Keratinocyte (primary cell): ENCODE measurements around the gene AKAP13.

Experiments used
- CTCF ChIP-seq, 3 experiments: IDR thresholded peaks in 1 of 3; conservative IDR thresholded peaks in 1 of 3; optimal IDR thresholded peaks in 1 of 3; 2 replicates in 2 of 3; 3 replicates in 1 of 3; pipeline versions ENCODE3 to v1.5.1; 2011; ENCODE audit warnings: low read length in 3 of 3, mild to moderate bottlenecking in 3 of 3, moderate library complexity in 2 of 3, control low read depth in 1 of 3, inconsistent platforms in 1 of 3; ENCODE audit not compliant: insufficient read depth in 2 of 3; ENCODE audit errors: extremely low read depth in 1 of 3
- EZH2 ChIP-seq: IDR thresholded peaks from one replicate; pipeline ENCODE4 v1.6.1; 2012; ENCODE audit warnings: inconsistent platforms, mild to moderate bottlenecking, low read length, moderate library complexity

- TF ChIP-seq CTCF (optimal IDR thresholded peaks at IDR 0.05 in 1 of 3, IDR thresholded peaks at IDR 0.05 in 1 of 3, conservative IDR thresholded peaks at IDR 0.05 in 1 of 3; ENCODE audit: extremely low read depth in 1 of 3, insufficient read depth in 2 of 3, low read length in 3 of 3) (no peak), EZH2 (no peak)
These were observed 120.3 kb downstream of the AKAP13 start for GRCh38 chr15:85500729-85501128.
